GM12874 (cell line): ENCODE data around the gene RIT2.

Experiments
- TF ChIP-seq, protein P1 (sequence below): IDR thresholded peaks from 2 replicates; pipeline ENCODE4 v1.5.1; 2011; ENCODE audit warnings: low read depth, mild to moderate bottlenecking, control low read depth, low read length, moderate library complexity; ENCODE audit not compliant: insufficient read depth

RIT2 gene

GRCh38 chr18:43043626-43044025, 71.9 kb downstream of the RIT2 start:
- TF ChIP-seq, protein P1, sequence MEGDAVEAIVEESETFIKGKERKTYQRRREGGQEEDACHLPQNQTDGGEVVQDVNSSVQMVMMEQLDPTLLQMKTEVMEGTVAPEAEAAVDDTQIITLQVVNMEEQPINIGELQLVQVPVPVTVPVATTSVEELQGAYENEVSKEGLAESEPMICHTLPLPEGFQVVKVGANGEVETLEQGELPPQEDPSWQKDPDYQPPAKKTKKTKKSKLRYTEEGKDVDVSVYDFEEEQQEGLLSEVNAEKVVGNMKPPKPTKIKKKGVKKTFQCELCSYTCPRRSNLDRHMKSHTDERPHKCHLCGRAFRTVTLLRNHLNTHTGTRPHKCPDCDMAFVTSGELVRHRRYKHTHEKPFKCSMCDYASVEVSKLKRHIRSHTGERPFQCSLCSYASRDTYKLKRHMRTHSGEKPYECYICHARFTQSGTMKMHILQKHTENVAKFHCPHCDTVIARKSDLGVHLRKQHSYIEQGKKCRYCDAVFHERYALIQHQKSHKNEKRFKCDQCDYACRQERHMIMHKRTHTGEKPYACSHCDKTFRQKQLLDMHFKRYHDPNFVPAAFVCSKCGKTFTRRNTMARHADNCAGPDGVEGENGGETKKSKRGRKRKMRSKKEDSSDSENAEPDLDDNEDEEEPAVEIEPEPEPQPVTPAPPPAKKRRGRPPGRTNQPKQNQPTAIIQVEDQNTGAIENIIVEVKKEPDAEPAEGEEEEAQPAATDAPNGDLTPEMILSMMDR = no peak

- TF ChIP-seq, protein P1 = no peak
These were observed 75.2 kb downstream of the RIT2 start for GRCh38 chr18:43040281-43040680.

DNA sequence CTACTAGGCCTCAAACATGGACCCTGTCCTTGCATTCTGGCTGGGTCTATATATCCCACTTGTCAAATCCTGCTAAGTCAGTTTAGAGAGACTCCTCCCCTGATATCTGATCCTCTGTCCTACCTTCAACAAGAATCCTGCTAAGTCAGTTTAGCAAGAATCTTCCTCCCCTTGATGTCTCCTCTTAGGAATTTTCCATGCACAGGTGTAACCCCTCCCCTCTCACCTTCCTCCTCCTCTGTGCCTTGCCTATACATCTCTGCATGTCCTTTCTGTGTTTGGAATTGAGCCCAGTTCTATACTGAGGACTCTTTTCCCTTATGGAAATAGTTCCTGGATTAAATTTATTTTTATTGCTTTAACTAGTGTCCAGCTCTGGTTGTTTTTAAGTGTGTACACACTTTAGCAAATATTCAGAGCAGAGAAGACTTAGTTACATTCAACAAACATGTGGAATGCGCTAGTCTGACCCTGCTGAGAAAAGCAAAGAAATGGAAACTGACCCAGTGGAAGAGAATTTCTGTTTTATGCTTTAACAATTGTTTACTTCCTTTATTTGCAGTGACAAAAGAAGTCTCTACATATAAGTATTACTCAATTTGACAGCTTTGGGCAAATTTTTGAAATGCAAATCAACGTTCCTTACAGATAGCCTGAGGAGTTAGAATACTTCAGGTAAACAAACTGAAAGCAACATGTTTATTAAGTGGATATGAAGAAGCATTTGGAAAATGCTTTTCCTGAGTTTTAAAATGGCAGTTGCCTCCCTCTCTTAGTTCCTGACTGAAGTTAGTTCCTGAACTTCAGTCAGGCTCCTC, 80.6 kb downstream of the RIT2 start:
- TF ChIP-seq, protein P1 = no peak

DNA sequence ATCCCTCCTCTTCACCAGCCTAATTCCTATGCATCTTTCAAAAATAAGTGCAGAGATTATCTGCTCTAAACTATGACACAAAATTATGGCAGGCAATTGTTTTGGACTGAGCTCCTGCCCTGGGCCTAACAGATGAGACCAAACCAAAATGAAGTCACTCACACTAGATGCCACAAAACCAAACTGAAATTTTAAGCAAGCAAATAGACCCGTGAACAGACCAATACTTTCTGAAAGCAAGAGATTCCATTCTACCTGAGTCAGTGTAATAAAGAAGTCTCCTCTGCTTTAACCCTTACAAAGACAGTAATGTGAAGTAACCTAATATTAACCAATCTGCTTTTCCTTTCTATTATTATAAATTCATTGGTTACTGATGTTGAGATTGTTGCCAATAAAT, 84.3 kb downstream of the RIT2 start:
- TF ChIP-seq, protein P1 = no peak

DNA sequence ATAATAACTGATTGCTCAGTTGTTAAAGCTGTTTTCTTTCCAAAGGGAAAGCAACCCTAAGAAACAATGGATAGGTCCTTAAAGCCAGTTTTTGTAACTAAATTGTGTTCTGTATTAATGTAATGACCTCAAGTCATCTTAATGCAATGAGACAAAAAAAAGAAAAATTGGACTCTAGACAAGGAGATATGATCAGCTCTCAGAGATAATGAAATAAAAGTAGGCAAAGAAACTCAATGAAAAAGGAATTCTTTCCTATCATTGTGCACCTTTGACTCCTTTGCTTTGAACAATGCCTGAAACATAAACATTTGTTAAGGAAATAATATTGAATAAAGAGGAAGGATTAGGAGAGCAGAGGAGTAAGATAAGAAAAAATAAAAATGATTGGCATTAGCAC, 86.1 kb downstream of the RIT2 start:
- TF ChIP-seq, protein P1 = no peak

GRCh38 chr18:43022874-43023273, 92.6 kb downstream of the RIT2 start:
- TF ChIP-seq, protein P1 = no peak

- TF ChIP-seq, protein P1 = no peak
These were observed 97.9 kb downstream of the RIT2 start for GRCh38 chr18:43017622-43018021.

DNA sequence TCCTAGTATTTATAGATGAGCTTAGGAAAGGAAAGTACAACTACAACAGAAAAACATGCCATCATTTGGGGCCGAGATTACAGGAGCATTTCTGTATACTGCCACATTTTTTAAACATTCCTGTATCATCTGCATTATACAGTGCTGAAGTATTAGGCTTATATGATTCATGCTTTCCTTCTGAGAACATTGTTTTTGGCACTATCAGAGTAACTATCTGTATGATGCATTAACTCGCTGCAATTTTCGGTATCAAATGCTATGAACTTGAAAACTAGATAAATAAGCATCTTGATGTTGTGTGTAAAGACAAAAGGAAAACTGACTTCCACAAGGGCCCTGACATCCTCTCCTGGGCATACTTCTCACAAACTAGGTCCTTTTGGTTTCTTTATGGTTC, 102.0 kb downstream of the RIT2 start:
- TF ChIP-seq, protein P1 = no peak
